Measurements from ENCODE around the gene UGT1A4. TPM values are rescaled to one million over a fixed set of nuclear protein-coding genes. Genes with fewer than 3 reads are reported as not detected.

UGT1A4 gene
- total and polyA plus RNA-seq, 2 of the 8 experiments (the other 6 are each of a cell fraction or from before 2014, with no cell fraction given): not detected

DNA sequence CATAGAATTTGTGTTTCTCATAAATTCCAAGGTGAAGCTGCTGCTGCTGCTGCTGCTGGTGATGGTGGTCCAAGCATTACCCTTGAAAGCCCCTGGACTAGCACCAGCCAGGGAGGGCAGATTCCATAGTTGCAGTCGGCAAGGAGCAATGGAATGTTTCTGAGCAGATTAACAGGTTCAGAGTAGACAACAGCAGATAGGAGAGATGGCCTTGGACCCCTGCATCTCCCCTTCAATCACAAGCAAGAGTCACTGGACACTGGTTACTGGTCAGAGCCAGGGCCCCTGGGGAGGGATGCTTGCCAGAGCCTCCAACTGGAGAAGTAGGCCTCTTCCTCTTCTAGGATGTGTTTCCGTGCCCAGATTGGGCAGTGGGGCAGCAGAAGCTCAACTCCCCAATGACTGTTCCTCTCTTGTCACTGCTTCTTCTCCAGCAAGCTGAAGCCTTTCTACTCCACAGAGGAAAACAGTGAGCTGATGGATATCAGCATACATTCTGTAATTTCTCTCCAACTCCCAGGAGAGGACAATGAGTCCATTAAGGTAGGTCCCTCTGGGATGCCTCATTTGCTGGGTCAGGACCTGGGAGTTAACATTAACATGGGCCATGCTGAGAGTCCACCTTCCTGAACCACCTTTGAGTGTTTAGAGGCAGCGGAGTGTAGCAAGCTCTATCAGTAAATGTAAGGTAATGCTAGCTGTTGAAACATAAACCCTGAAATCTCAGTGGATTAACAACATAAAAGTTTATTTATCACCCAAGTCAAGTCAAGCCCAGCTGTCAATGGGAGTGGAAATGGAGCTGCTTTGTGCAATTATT is 94.9 kb downstream of the UGT1A4 start (continued):
- TF ChIP-seq RNF2 (IDR thresholded peaks at IDR 0.05; ENCODE audit: borderline replicate concordance, low read depth, low read length, missing control alignments, poor library complexity, severe bottlenecking) (no peak), JUN (IDR thresholded peaks at IDR 0.05; ENCODE audit: low read depth, low read length) (no peak), ZNF274 (IDR thresholded peaks at IDR 0.05; ENCODE audit: borderline replicate concordance, extremely low read depth, low read length) (no peak), NANOG (IDR thresholded peaks at IDR 0.05; ENCODE audit: insufficient read depth, low read depth, low read length, poor library complexity, severe bottlenecking) (no peak)
